ENCODE results near the gene SCN1A. TPM values are rescaled to one million over a fixed set of nuclear protein-coding genes. Genes with fewer than 3 reads are reported as not detected.

The SCN1A gene
- polyA plus RNA-seq, 1 experiment = 0.28 TPM

DNA sequence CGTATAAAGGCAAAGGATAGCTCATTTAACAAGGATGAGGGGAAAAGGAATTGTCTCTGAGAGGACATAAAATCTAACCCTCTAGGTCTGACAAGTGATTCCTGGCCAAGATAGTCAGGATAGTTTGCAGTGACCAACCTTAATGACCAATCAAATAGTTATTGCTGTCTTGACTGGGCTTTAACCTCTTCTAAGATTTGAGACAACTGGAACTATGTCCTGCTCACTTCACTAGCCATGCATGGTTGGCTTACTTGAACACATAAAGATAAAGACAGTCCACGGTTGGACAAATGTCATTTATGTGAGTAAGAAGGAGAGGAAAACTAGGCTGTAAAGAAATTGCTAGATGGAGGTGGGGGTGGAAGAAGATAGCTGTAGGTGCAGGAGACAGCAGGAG, 53.8 kb downstream of the SCN1A start:
- ChIA-PET CTCF (interaction anchor here (1.2 kb wide), 1 partner anchor 54 kb away, joined by 4 read pairs; the partner anchor contains the start of gene SCN1A), POLR2A (no interaction called here)
- Histone ChIP-seq H3K4me3 (ENCODE audit: low read depth, low read length) (no peak overlapping the region), H3K27me3 (ENCODE audit: control insufficient read depth, insufficient read depth, low read length) (no peaks in the 10 kb centered on the region), H3K36me3 (ENCODE audit: control insufficient read depth, insufficient read depth, low read length) (no peaks in the 10 kb centered on the region)
- TF ChIP-seq, protein P1, sequence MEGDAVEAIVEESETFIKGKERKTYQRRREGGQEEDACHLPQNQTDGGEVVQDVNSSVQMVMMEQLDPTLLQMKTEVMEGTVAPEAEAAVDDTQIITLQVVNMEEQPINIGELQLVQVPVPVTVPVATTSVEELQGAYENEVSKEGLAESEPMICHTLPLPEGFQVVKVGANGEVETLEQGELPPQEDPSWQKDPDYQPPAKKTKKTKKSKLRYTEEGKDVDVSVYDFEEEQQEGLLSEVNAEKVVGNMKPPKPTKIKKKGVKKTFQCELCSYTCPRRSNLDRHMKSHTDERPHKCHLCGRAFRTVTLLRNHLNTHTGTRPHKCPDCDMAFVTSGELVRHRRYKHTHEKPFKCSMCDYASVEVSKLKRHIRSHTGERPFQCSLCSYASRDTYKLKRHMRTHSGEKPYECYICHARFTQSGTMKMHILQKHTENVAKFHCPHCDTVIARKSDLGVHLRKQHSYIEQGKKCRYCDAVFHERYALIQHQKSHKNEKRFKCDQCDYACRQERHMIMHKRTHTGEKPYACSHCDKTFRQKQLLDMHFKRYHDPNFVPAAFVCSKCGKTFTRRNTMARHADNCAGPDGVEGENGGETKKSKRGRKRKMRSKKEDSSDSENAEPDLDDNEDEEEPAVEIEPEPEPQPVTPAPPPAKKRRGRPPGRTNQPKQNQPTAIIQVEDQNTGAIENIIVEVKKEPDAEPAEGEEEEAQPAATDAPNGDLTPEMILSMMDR (IDR thresholded peaks at IDR 0.05; ENCODE audit: insufficient read depth, low read depth, low read length) = no peak
- no peak for DNase-seq (ENCODE audit: low read depth)

GRCh38 chr2:166070231-166070630, 57.6 kb downstream of the SCN1A start:
- no peaks in the 10 kb centered on the region for H3K36me3 ChIP-seq (ENCODE audit: control insufficient read depth, insufficient read depth, low read length)
- ChIA-PET POLR2A (no interaction called here), CTCF (no interaction called here)
- no peaks in the 10 kb centered on the region for H3K27me3 ChIP-seq (ENCODE audit: control insufficient read depth, insufficient read depth, low read length)
- DNase-seq (ENCODE audit: low read depth) = no peak
- TF ChIP-seq, protein P1 (IDR thresholded peaks at IDR 0.05; ENCODE audit: insufficient read depth, low read depth, low read length) = no peak
- H3K4me3 ChIP-seq (ENCODE audit: low read depth, low read length) = no peak overlapping the region

GRCh38 chr2:166068981-166069380, 58.8 kb downstream of the SCN1A start:
- Histone ChIP-seq H3K27me3 (ENCODE audit: control insufficient read depth, insufficient read depth, low read length) (no peaks in the 10 kb centered on the region), H3K4me3 (ENCODE audit: low read depth, low read length) (no peak overlapping the region), H3K36me3 (ENCODE audit: control insufficient read depth, insufficient read depth, low read length) (no peaks in the 10 kb centered on the region)
- ChIA-PET POLR2A (no interaction called here), CTCF (interaction anchor here (2.4 kb wide), 1 partner anchor 11 kb away, joined by 17 read pairs; no protein-coding TSS in a partner anchor)
- TF ChIP-seq, protein P1 (IDR thresholded peaks at IDR 0.05; ENCODE audit: insufficient read depth, low read depth, low read length) = no peak
- no peak for DNase-seq (ENCODE audit: low read depth)

- POLR2A ChIA-PET = no interaction called here
- CTCF ChIA-PET = interaction anchor here (2.4 to 13.4 kb wide), 2 partner anchors 9 to 61 kb away, joined by 17 to 133 read pairs; partner anchors contain the start of gene SCN1A
Observed at GRCh38 chr2:166067229-166067628, 60.6 kb downstream of the SCN1A start.

DNA sequence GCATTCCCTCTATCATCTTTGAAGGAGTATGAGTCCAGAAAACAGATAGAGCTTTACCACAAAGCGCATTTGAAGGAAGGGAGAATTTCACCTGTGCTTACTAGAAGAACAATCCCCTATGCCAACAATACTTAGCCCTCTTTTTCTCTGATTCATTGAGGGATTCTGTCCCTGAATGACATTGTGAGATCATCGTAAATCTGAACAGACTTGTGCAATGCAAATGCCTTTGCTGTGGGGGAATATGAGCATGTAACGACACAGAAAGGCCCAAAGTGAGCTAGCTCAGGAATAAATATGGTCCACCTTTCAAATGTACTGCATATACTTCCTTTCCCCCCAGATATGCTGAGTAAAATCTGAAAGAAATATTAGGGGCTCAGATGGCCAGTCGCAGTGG, 67.6 kb downstream of the SCN1A start:
- TF ChIP-seq, protein P1 (IDR thresholded peaks at IDR 0.05; ENCODE audit: insufficient read depth, low read depth, low read length) = no peak
- no peak for DNase-seq (ENCODE audit: low read depth)
- ChIA-PET CTCF (interaction anchor here (13.4 kb wide), 1 partner anchor 68 kb away, joined by 133 read pairs; the partner anchor contains the start of gene SCN1A), POLR2A (interaction anchor here (0.6 kb wide), 1 partner anchor 129 kb away, joined by 3 read pairs; no protein-coding TSS in a partner anchor)
- H3K4me3 ChIP-seq (ENCODE audit: low read depth, low read length) = no peak overlapping the region
- no peaks in the 10 kb centered on the region for H3K27me3 ChIP-seq (ENCODE audit: control insufficient read depth, insufficient read depth, low read length)
- H3K36me3 ChIP-seq (ENCODE audit: control insufficient read depth, insufficient read depth, low read length) = no peaks in the 10 kb centered on the region

More at GRCh38 chr2:166067229-166067628, 60.6 kb downstream of the SCN1A start:
- H3K36me3 ChIP-seq (ENCODE audit: control insufficient read depth, insufficient read depth, low read length) = no peaks in the 10 kb centered on the region
- no peaks in the 10 kb centered on the region for H3K27me3 ChIP-seq (ENCODE audit: control insufficient read depth, insufficient read depth, low read length)
- TF ChIP-seq, protein P1 (IDR thresholded peaks at IDR 0.05; ENCODE audit: insufficient read depth, low read depth, low read length) = no peak
- H3K4me3 ChIP-seq (ENCODE audit: low read depth, low read length) = no peak overlapping the region
- no peak for DNase-seq (ENCODE audit: low read depth)
